Smooth muscle cell of the brain vasculature (primary cell): ENCODE data around the gene PACRG.
A peak's percentile ranks its signal among the peaks of the same experiment; 100 is the strongest.
"Not testable (repeated sequence)": the region's sequence is repeated elsewhere in the genome, so short reads cannot be mapped to it uniquely, and the experiment has no call there.

Experiments
- DNase-seq: peaks from one replicate; pipeline ENCODE4 v3.0.0-alpha.2; 2012; ENCODE audit warnings: low read depth, low spot score

The PACRG gene

GRCh38 chr6:162941128-162941527 lies 213.4 kb downstream of the PACRG start:
- no peak for DNase-seq

- DNase-seq: peak; percentile 86
Observed at GRCh38 chr6:162942866-162943265, 215.1 kb downstream of the PACRG start.

- DNase-seq: no peak
Observed at GRCh38 chr6:162943369-162943768, 215.6 kb downstream of the PACRG start.

- DNase-seq: no peak
Observed at GRCh38 chr6:162951164-162951743, 223.5 kb downstream of the PACRG start.

- no peak for DNase-seq
Observed at GRCh38 chr6:162952423-162952822, 224.6 kb downstream of the PACRG start.

GRCh38 chr6:162957062-162957461 lies 229.3 kb downstream of the PACRG start:
- no peak for DNase-seq

- DNase-seq: no peak
Observed at GRCh38 chr6:162960679-162961457, 233.1 kb downstream of the PACRG start.

- no peak for DNase-seq
Observed at GRCh38 chr6:162962093-162962492, 234.3 kb downstream of the PACRG start.

DNA sequence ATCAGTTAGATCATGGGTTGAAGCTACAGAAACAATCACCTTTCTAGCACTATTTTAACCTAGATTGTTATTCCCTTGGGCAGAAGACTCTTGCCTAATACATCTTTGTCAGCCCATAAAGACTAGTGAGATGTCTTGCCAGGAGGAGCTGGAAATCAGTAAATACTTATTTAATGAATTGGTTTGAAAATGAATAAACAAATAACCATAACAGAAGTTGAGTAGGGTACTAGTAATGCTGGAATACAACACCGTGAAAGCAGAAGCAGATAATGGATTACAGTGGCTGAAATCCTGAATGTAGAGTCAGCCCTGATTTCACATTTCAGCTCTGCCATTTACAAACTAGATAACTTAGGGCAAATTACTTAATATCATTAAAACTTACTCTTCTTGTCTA lies 236.1 kb downstream of the PACRG start:
- no peak for DNase-seq

DNA sequence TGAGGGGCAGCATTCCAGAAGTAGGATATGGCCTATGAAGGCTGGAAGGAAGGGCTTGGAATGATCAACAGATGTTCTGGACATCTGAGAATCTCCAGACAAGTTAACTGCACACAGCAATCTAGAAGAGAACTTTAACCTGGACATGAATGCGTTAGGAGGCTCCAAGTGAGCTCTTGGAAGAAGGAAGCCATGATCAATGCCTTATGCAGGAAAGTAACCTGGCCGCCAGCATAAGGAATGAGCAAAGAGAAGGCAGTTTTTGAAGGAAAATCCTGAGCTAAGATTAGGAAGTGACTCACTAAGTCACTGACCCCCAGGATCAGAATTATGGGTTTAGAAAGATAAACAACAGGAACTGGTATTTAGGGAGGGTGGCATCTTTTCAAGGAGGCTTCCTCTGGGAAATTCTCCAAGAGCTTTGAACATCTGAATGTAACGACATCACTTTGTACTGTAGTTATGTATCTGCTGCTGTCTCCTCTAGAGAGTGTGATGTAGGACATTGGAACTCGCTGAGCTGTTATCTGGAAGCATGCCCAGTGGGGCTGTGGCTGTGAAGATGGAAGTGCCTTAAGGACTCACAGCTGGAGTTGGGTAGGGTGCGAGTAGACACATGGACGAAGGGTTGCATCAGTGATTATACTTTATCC lies 236.8 kb downstream of the PACRG start:
- peak; percentile 94 for DNase-seq

GRCh38 chr6:162965366-162965765 lies 237.6 kb downstream of the PACRG start:
- no peak for DNase-seq

DNA sequence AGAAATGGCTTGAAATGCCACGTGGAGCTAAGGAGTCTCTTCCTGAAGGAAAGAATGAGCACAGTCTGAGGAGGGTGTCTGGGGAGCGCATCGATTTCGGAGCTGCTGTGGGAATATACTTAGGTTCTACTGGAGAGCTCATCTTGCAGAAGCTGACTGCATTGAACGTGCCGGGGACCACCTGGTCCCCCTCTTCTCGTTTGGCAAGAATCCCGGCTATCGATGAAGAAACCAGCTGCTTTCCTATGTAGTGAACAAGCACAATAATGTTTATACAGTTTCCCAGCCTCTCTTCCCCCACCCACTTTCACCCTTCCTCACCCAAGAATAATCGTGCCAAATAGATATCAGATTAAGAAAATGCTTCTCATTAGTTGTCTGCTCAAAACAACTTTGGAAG lies 242.5 kb downstream of the PACRG start:
- no peak for DNase-seq

GRCh38 chr6:162971356-162971755 lies 243.6 kb downstream of the PACRG start:
- no peak for DNase-seq

GRCh38 chr6:162973151-162973872 lies 245.5 kb downstream of the PACRG start:
- no peak for DNase-seq

GRCh38 chr6:162973980-162974379 lies 246.2 kb downstream of the PACRG start:
- no peak for DNase-seq

DNA sequence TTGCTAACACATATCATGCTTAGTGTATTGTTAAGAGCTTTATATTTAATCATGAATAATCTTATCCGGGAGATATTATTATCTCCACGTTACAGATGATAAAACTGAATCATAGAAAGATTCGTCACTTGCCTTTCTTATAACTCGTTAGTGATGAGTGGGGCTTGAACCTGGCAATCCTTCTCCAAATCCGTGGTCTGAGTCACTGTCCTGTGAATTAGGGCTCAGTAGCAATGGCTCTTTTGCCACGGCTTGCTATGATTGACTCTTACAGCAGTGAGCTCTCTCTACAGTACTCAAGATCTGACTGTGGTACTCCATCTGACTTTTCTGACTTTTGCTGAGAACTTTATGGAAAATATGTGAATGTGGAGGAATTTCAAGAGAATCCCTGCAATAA lies 246.9 kb downstream of the PACRG start:
- DNase-seq: no peak

GRCh38 chr6:162976141-162976540 lies 248.4 kb downstream of the PACRG start:
- no peak for DNase-seq

DNA sequence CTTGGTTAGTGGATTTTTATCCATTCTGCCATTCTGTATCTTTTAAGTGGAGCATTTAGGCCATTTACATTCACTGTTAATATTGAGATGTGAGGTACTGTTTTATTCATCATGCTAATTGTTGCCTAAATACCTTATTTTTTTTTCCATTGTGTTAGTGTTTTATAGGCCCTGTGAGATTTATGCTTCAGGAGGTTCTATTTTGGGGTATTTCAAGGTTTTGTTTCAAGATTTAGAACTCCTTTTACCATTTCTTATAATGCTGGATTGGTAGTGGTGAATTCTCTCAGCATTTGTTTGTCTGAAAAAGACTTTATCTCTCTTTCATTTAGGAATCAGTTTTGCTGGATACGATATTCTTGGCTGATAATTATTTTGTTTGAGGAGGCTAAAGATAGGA lies 255.5 kb downstream of the PACRG start:
- not testable (repeated sequence) for DNase-seq

DNA sequence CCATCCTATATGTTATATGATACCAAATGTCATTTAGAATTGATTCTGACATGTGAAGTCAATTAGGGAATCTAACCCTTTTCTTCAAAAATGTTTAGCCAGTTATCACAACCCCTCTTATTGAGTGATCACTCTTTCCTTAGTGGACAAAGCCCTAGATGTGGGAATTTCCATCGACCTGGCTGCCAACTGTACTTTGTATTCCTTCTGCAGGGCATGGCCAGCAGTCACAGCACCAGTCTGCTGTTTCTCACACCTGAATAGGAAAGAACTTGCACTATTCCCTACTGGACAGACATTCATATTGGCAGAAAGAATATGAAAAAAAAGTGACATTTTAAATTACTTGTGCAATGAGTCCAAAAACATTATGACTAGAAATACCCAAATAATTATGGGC lies 271.0 kb downstream of the PACRG start:
- DNase-seq: no peak

GRCh38 chr6:162999575-163000285 lies 272.0 kb downstream of the PACRG start:
- DNase-seq: no peak

- no peak for DNase-seq
Observed at GRCh38 chr6:163001330-163001729, 273.6 kb downstream of the PACRG start.

- DNase-seq: no peak
Observed at GRCh38 chr6:163008186-163008585, 280.4 kb downstream of the PACRG start.
